Measurements from ENCODE around the gene GABARAPL2. TPM values are rescaled to one million over a fixed set of nuclear protein-coding genes. Genes with fewer than 3 reads are reported as not detected.

The GABARAPL2 gene
- total and polyA plus RNA-seq, 2 experiments from 2014 or later: 47.8 to 130 TPM

GRCh38 chr16:75584108-75584507 is 17.9 kb downstream of the GABARAPL2 start:
- Histone ChIP-seq H3K4me3 (no peak overlapping the region), H3K27me3 (ENCODE audit: insufficient read depth) (no peaks in the 10 kb centered on the region), H2AFZ (no peak overlapping the region), H3K36me3 (ENCODE audit: insufficient read depth) (0 out of 2 replicates have a peak, but pooled peaks cover 4% of the 10 kb centered on the region), H3K27ac (ENCODE audit: low read depth) (no peak overlapping the region), H3F3A (replicated peaks; ENCODE audit: low read depth) (no peaks in the 10 kb centered on the region), H3K79me2 (replicated peaks; ENCODE audit: insufficient read depth) (no peaks in the 10 kb centered on the region), H3K9me2 (ENCODE audit: insufficient read depth) (no peaks in the 10 kb centered on the region), H3K4me2 (no peak overlapping the region), H4K20me1 (replicated peaks; ENCODE audit: insufficient read depth) (no peaks in the 10 kb centered on the region; the same call in none of the 2 replicates), H3K4me1 (ENCODE audit: insufficient read depth) (no peaks in the 10 kb centered on the region)
- Mint-ChIP-seq H3K27ac (no peak overlapping the region), H3K27me3 (ENCODE audit: insufficient read depth, low read depth, poor library complexity) (peaks cover 1% of the 10 kb centered on the region), H3K9me3 (no peaks in the 10 kb centered on the region), H3K36me3 (ENCODE audit: low read depth) (peaks cover 4% of the 10 kb centered on the region), H3K4me3 (no peak overlapping the region), H3K4me1 (peaks cover 6% of the 10 kb centered on the region)
- DNase-seq (ENCODE audit: low spot score) (no peak), ATAC-seq (no peak)
- TF ChIP-seq, protein P1, sequence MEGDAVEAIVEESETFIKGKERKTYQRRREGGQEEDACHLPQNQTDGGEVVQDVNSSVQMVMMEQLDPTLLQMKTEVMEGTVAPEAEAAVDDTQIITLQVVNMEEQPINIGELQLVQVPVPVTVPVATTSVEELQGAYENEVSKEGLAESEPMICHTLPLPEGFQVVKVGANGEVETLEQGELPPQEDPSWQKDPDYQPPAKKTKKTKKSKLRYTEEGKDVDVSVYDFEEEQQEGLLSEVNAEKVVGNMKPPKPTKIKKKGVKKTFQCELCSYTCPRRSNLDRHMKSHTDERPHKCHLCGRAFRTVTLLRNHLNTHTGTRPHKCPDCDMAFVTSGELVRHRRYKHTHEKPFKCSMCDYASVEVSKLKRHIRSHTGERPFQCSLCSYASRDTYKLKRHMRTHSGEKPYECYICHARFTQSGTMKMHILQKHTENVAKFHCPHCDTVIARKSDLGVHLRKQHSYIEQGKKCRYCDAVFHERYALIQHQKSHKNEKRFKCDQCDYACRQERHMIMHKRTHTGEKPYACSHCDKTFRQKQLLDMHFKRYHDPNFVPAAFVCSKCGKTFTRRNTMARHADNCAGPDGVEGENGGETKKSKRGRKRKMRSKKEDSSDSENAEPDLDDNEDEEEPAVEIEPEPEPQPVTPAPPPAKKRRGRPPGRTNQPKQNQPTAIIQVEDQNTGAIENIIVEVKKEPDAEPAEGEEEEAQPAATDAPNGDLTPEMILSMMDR (conservative IDR thresholded peaks at IDR 0.05; ENCODE audit: low read depth in 2 of 2): no peak
- TF ChIP-seq POLR2AphosphoS5 (IDR thresholded peaks at IDR 0.05; ENCODE audit: low read depth): no peak
- no peak for TF ChIP-seq EZH2phosphoT487 (IDR thresholded peaks at IDR 0.05; ENCODE audit: unreplicated experiment)
- TF ChIP-seq JUNB (IDR thresholded peaks at IDR 0.05; ENCODE audit: unreplicated experiment): no peak
- no peak for TF ChIP-seq CREB1 (CRISPR knock-in tag; IDR thresholded peaks at IDR 0.05; ENCODE audit: low read depth)
- TF ChIP-seq, protein P2, sequence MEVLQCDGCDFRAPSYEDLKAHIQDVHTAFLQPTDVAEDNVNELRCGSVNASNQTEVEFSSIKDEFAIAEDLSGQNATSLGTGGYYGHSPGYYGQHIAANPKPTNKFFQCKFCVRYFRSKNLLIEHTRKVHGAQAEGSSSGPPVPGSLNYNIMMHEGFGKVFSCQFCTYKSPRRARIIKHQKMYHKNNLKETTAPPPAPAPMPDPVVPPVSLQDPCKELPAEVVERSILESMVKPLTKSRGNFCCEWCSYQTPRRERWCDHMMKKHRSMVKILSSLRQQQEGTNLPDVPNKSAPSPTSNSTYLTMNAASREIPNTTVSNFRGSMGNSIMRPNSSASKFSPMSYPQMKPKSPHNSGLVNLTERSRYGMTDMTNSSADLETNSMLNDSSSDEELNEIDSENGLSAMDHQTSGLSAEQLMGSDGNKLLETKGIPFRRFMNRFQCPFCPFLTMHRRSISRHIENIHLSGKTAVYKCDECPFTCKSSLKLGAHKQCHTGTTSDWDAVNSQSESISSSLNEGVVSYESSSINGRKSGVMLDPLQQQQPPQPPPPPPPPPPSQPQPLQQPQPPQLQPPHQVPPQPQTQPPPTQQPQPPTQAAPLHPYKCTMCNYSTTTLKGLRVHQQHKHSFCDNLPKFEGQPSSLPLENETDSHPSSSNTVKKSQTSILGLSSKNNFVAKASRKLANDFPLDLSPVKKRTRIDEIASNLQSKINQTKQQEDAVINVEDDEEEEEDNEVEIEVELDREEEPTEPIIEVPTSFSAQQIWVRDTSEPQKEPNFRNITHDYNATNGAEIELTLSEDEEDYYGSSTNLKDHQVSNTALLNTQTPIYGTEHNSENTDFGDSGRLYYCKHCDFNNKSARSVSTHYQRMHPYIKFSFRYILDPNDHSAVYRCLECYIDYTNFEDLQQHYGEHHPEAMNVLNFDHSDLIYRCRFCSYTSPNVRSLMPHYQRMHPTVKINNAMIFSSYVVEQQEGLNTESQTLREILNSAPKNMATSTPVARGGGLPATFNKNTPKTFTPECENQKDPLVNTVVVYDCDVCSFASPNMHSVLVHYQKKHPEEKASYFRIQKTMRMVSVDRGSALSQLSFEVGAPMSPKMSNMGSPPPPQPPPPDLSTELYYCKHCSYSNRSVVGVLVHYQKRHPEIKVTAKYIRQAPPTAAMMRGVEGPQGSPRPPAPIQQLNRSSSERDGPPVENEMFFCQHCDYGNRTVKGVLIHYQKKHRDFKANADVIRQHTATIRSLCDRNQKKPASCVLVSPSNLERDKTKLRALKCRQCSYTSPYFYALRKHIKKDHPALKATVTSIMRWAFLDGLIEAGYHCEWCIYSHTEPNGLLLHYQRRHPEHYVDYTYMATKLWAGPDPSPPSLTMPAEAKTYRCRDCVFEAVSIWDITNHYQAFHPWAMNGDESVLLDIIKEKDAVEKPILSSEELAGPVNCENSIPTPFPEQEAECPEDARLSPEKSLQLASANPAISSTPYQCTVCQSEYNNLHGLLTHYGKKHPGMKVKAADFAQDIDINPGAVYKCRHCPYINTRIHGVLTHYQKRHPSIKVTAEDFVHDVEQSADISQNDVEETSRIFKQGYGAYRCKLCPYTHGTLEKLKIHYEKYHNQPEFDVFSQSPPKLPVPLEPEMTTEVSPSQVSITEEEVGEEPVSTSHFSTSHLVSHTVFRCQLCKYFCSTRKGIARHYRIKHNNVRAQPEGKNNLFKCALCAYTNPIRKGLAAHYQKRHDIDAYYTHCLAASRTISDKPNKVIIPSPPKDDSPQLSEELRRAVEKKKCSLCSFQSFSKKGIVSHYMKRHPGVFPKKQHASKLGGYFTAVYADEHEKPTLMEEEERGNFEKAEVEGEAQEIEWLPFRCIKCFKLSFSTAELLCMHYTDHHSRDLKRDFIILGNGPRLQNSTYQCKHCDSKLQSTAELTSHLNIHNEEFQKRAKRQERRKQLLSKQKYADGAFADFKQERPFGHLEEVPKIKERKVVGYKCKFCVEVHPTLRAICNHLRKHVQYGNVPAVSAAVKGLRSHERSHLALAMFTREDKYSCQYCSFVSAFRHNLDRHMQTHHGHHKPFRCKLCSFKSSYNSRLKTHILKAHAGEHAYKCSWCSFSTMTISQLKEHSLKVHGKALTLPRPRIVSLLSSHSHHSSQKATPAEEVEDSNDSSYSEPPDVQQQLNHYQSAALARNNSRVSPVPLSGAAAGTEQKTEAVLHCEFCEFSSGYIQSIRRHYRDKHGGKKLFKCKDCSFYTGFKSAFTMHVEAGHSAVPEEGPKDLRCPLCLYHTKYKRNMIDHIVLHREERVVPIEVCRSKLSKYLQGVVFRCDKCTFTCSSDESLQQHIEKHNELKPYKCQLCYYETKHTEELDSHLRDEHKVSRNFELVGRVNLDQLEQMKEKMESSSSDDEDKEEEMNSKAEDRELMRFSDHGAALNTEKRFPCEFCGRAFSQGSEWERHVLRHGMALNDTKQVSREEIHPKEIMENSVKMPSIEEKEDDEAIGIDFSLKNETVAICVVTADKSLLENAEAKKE (CRISPR knock-in tag; IDR thresholded peaks at IDR 0.05): no peak
- TF ChIP-seq ZNF331 (CRISPR knock-in tag; IDR thresholded peaks at IDR 0.05; ENCODE audit: low read depth): no peak
- no peak for TF ChIP-seq ZNF114 (CRISPR knock-in tag; IDR thresholded peaks at IDR 0.05)
- no peak for TF ChIP-seq REST (IDR thresholded peaks at IDR 0.05; ENCODE audit: unreplicated experiment)
